ENCODE measurements around the gene PORCN. TPM values are rescaled to one million over a fixed set of nuclear protein-coding genes. Genes with fewer than 3 reads are reported as not detected.

The PORCN gene
- total and polyA plus RNA-seq, 2 of the 13 experiments (the other 11 are each of a cell fraction or from before 2014, with no cell fraction given), result 3.9 to 5.8 TPM

GRCh38 chrX:48508400-48509244 lies at the start of gene PORCN (continued):
- TF ChIP-seq SNAPC4 (CRISPR knock-in tag; IDR thresholded peaks at IDR 0.05) (0 out of 2 replicates have a peak, but pooled peaks have one; percentile 36), ZBTB10 (CRISPR knock-in tag; IDR thresholded peaks at IDR 0.05; ENCODE audit: borderline replicate concordance) (peak; percentile 44; the same call in 1 of the 2 replicates), POLR2G (IDR thresholded peaks at IDR 0.05; ENCODE audit: low read depth, low read length) (peak; percentile 56; the same call in 1 of the 2 replicates), ZFY (CRISPR knock-in tag; IDR thresholded peaks at IDR 0.05) (peak; percentile 73), MXD3 (CRISPR knock-in tag; IDR thresholded peaks at IDR 0.05) (no peak), ZBTB42 (CRISPR knock-in tag; IDR thresholded peaks at IDR 0.05) (no peak), HOXA7 (CRISPR knock-in tag; IDR thresholded peaks at IDR 0.05) (no peak), ETV5 (CRISPR knock-in tag; IDR thresholded peaks at IDR 0.05; ENCODE audit: borderline replicate concordance) (no peak), GMEB2 (CRISPR knock-in tag; IDR thresholded peaks at IDR 0.05; ENCODE audit: low read depth) (no peak), DZIP1 (CRISPR knock-in tag; IDR thresholded peaks at IDR 0.05) (no peak), NFYB (CRISPR knock-in tag; IDR thresholded peaks at IDR 0.05) (peak; percentile 36), ZFX (CRISPR knock-in tag; IDR thresholded peaks at IDR 0.05; ENCODE audit: low read depth) (peak; percentile 54; the same call in 1 of the 2 replicates), FOXK2 (IDR thresholded peaks at IDR 0.05) (no peak)

Data from HepG2 (cell line).